ENCODE measurements around the gene REXO2.

DNA sequence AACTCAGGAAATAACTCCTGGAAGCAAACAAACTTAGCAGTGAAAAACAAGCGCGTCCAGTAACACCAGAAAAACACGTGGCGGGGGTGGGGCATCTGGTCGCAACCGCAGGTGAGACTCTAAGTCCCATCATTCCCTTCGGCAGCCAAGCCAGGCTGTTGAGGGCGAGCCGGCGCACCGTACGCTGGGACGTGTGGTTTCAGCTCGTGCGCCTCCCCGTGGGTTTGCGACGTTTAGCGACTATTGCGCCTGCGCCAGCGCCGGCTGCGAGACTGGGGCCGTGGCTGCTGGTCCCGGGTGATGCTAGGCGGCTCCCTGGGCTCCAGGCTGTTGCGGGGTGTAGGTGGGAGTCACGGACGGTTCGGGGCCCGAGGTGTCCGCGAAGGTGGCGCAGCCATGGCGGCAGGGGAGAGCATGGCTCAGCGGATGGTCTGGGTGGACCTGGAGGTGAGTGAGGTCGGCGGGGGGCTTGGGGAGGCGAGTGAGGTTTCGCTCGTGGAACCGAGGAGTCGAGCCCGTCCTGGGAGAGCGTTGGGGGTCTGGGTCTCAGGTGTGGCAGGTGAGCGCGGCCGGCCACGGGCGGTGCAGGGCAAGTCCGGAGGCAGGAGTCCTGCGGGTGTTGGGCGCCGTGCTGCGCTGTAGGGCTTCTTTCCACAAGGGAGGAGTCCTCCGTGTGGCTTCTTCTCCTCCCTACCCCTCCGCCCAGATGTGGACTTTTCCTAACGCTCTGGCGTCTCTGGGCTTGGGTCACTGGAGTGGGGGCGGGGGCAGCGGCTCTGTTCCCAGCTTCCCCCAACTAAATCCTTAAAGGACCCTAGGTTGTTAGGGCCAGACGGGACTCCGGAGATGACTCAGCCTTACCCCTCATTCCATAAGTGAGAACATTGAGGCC is at the start of gene REXO2:
- TF ChIP-seq, protein P1, sequence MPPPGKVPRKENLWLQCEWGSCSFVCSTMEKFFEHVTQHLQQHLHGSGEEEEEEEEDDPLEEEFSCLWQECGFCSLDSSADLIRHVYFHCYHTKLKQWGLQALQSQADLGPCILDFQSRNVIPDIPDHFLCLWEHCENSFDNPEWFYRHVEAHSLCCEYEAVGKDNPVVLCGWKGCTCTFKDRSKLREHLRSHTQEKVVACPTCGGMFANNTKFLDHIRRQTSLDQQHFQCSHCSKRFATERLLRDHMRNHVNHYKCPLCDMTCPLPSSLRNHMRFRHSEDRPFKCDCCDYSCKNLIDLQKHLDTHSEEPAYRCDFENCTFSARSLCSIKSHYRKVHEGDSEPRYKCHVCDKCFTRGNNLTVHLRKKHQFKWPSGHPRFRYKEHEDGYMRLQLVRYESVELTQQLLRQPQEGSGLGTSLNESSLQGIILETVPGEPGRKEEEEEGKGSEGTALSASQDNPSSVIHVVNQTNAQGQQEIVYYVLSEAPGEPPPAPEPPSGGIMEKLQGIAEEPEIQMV (CRISPR knock-in tag; IDR thresholded peaks at IDR 0.05; ENCODE audit: low read depth), result no peak
- TF ChIP-seq ZBTB7A (CRISPR knock-in tag; IDR thresholded peaks at IDR 0.05), result no peak
- TF ChIP-seq, protein P2, sequence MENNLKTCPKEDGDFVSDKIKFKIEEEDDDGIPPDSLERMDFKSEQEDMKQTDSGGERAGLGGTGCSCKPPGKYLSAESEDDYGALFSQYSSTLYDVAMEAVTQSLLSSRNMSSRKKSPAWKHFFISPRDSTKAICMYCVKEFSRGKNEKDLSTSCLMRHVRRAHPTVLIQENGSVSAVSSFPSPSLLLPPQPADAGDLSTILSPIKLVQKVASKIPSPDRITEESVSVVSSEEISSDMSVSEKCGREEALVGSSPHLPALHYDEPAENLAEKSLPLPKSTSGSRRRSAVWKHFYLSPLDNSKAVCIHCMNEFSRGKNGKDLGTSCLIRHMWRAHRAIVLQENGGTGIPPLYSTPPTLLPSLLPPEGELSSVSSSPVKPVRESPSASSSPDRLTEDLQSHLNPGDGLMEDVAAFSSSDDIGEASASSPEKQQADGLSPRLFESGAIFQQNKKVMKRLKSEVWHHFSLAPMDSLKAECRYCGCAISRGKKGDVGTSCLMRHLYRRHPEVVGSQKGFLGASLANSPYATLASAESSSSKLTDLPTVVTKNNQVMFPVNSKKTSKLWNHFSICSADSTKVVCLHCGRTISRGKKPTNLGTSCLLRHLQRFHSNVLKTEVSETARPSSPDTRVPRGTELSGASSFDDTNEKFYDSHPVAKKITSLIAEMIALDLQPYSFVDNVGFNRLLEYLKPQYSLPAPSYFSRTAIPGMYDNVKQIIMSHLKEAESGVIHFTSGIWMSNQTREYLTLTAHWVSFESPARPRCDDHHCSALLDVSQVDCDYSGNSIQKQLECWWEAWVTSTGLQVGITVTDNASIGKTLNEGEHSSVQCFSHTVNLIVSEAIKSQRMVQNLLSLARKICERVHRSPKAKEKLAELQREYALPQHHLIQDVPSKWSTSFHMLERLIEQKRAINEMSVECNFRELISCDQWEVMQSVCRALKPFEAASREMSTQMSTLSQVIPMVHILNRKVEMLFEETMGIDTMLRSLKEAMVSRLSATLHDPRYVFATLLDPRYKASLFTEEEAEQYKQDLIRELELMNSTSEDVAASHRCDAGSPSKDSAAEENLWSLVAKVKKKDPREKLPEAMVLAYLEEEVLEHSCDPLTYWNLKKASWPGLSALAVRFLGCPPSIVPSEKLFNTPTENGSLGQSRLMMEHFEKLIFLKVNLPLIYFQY (CRISPR knock-in tag; IDR thresholded peaks at IDR 0.05; ENCODE audit: borderline replicate concordance), result no peak

Data from HepG2 (cell line).